Activated naive CD4-positive, alpha-beta T cell treated with anti-CD3 and anti-CD28 coated beads, Interleukin-2, amount 50 U/mL, for 72 hours (primary cell): ENCODE measurements around the gene LANCL2. TPM values are rescaled to one million over a fixed set of nuclear protein-coding genes. Genes with fewer than 3 reads are reported as not detected.
"Not testable (repeated sequence)": the region's sequence is repeated elsewhere in the genome, so short reads cannot be mapped to it uniquely, and the experiment has no call there.

Source experiments
- ATAC-seq, 2 donors: fragments of 150-1000 bp; cut with Tn5 transposase; 2 replicates each; pipeline ENCODE4 v1.10.0; 2021; ENCODE audit warnings: mild to moderate bottlenecking in 2 of 2, moderate library complexity in 2 of 2
- DNase-seq, 2 donors: peaks; one replicate each; pipeline ENCODE4 v3.0.0; 2021 to 2022; ENCODE audit warnings: low spot score in 2 of 2
- H3K27ac Mint-ChIP-seq, 2 donors: one replicate each; pipeline ENCODE4 v1.8.0; 2022; ENCODE audit warnings: mild to moderate bottlenecking in 2 of 2, mixed read lengths in 2 of 2
- H3K36me3 Mint-ChIP-seq, 2 donors: one replicate each; pipeline ENCODE4 v1.8.0; 2022; ENCODE audit warnings: mixed read lengths in 2 of 2
- H3K9me3 Mint-ChIP-seq, 2 donors: one replicate each; pipeline ENCODE4 v1.8.0; 2022; ENCODE audit warnings: mixed read lengths in 2 of 2
- total RNA-seq, 2 donors: library from RNA; stranded (reverse); gene quantifications; one replicate each; pipeline ENCODE4 v1.2.3, GENCODE V29; 2022

LANCL2 gene
- total RNA-seq, 2 donors from 2014 or later: 5.4 to 11.7 TPM

GRCh38 chr7:55467047-55467593 lies 102.0 kb downstream of the LANCL2 start:
- peaks cover 0 to 20% of the 10 kb centered on the region in 2 donors for H3K9me3 Mint-ChIP-seq
- H3K36me3 Mint-ChIP-seq: peaks cover 33 to 75% of the 10 kb centered on the region in 2 donors
- peak overlapping the region; percentile 11 to 72 for H3K27ac Mint-ChIP-seq
- DNase-seq: no peak
- no peak for ATAC-seq

GRCh38 chr7:55468495-55468894 lies 103.4 kb downstream of the LANCL2 start:
- Mint-ChIP-seq H3K9me3 (peaks cover 0 to 8% of the 10 kb centered on the region in 2 donors), H3K36me3 (peaks cover 28 to 65% of the 10 kb centered on the region in 2 donors), H3K27ac (peak overlapping the region; percentile 0 to 87)
- DNase-seq: no peak
- no peak for ATAC-seq

GRCh38 chr7:55469271-55469681 lies 104.1 kb downstream of the LANCL2 start:
- DNase-seq (no peak), ATAC-seq (peak; percentile 79 to 87)

GRCh38 chr7:55469721-55470120 lies 104.6 kb downstream of the LANCL2 start:
- DNase-seq: no peak
- Mint-ChIP-seq H3K27ac (peak overlapping the region in 1 of 2 donors; percentile 87), H3K36me3 (peaks cover 21 to 61% of the 10 kb centered on the region in 2 donors), H3K9me3 (peaks cover 0 to 7% of the 10 kb centered on the region in 2 donors)
- no peak for ATAC-seq

More at GRCh38 chr7:55469271-55469681, 104.1 kb downstream of the LANCL2 start:
- peak overlapping the region; percentile 0 to 87 for H3K27ac Mint-ChIP-seq
- H3K36me3 Mint-ChIP-seq: peaks cover 22 to 61% of the 10 kb centered on the region in 2 donors
- peaks cover 0 to 7% of the 10 kb centered on the region in 2 donors for H3K9me3 Mint-ChIP-seq

- Mint-ChIP-seq H3K9me3 (peaks cover 0 to 7% of the 10 kb centered on the region in 2 donors), H3K36me3 (peaks cover 15 to 61% of the 10 kb centered on the region in 2 donors), H3K27ac (peak overlapping the region in 1 of 2 donors; percentile 40)
- no peak for DNase-seq
- no peak for ATAC-seq
These were observed 105.1 kb downstream of the LANCL2 start for GRCh38 chr7:55470261-55470660.

- not testable (repeated sequence) for H3K9me3 Mint-ChIP-seq, DNase-seq, H3K27ac Mint-ChIP-seq, ATAC-seq
- H3K36me3 Mint-ChIP-seq: peaks cover 13 to 50% of the 10 kb centered on the region in 2 donors
These were observed 106.5 kb downstream of the LANCL2 start for GRCh38 chr7:55471594-55471993.

GRCh38 chr7:55472406-55472805 lies 107.3 kb downstream of the LANCL2 start:
- peaks cover 9 to 50% of the 10 kb centered on the region in 2 donors for H3K36me3 Mint-ChIP-seq
- H3K9me3 Mint-ChIP-seq, H3K27ac Mint-ChIP-seq, ATAC-seq, DNase-seq: not testable (repeated sequence)

GRCh38 chr7:55472928-55473725 lies 108.0 kb downstream of the LANCL2 start:
- Mint-ChIP-seq H3K36me3 (peaks cover 5 to 47% of the 10 kb centered on the region in 2 donors), H3K27ac (no peak overlapping the region), H3K9me3 (no peaks in the 10 kb centered on the region)
- ATAC-seq (peak in 1 of 2 donors; percentile 39), DNase-seq (no peak)

- no peaks in the 10 kb centered on the region for H3K9me3 Mint-ChIP-seq
- ATAC-seq: no peak
- no peak for DNase-seq
- peak overlapping the region; percentile 30 to 62 for H3K27ac Mint-ChIP-seq
- H3K36me3 Mint-ChIP-seq: peaks cover 5 to 39% of the 10 kb centered on the region in 2 donors
These were observed 108.8 kb downstream of the LANCL2 start for GRCh38 chr7:55473932-55474331.

GRCh38 chr7:55474944-55475854 lies 110.1 kb downstream of the LANCL2 start:
- DNase-seq (no peak), ATAC-seq (peak; percentile 49 to 53)
- no peaks in the 10 kb centered on the region for H3K9me3 Mint-ChIP-seq
- H3K36me3 Mint-ChIP-seq: peaks cover 5 to 38% of the 10 kb centered on the region in 2 donors
- peak overlapping the region; percentile 30 to 62 for H3K27ac Mint-ChIP-seq

GRCh38 chr7:55475855-55476803 lies 111.0 kb downstream of the LANCL2 start:
- DNase-seq: no peak
- H3K36me3 Mint-ChIP-seq: peaks cover 5 to 40% of the 10 kb centered on the region in 2 donors
- ATAC-seq: peak in 1 of 2 donors; percentile 10
- peak overlapping the region; percentile 80 to 94 for H3K27ac Mint-ChIP-seq
- no peaks in the 10 kb centered on the region for H3K9me3 Mint-ChIP-seq

- ATAC-seq: no peak
- H3K27ac Mint-ChIP-seq: peak overlapping the region; percentile 80 to 94
These were observed 112.0 kb downstream of the LANCL2 start for GRCh38 chr7:55476852-55477780.

GRCh38 chr7:55477781-55478374 lies 112.7 kb downstream of the LANCL2 start:
- Mint-ChIP-seq H3K9me3 (no peaks in the 10 kb centered on the region), H3K27ac (no peak overlapping the region), H3K36me3 (peaks cover 0 to 33% of the 10 kb centered on the region in 2 donors)
- DNase-seq (no peak), ATAC-seq (no peak)

More at GRCh38 chr7:55476852-55477780, 112.0 kb downstream of the LANCL2 start:
- Mint-ChIP-seq H3K9me3 (no peaks in the 10 kb centered on the region), H3K36me3 (peaks cover under 1 to 34% of the 10 kb centered on the region in 2 donors)
- no peak for DNase-seq

- H3K36me3 Mint-ChIP-seq: peaks cover 0 to 39% of the 10 kb centered on the region in 2 donors
- no peak for ATAC-seq
- DNase-seq: no peak
- no peaks in the 10 kb centered on the region for H3K9me3 Mint-ChIP-seq
- no peak overlapping the region for H3K27ac Mint-ChIP-seq
These were observed 113.6 kb downstream of the LANCL2 start for GRCh38 chr7:55478700-55479099.
